ENCODE data around the gene ST8SIA2. TPM values are rescaled to one million over a fixed set of nuclear protein-coding genes. Genes with fewer than 3 reads are reported as not detected.

Gene ST8SIA2
- total and polyA plus RNA-seq, 4 donors: not detected

- Histone ChIP-seq H3K27ac (ENCODE audit: low read depth in 1 of 2, low read length in 2 of 2) (no peak overlapping the region), H3K27me3 (ENCODE audit: control insufficient read depth in 4 of 4, insufficient read depth in 4 of 4, low read length in 3 of 4) (no peaks in the 10 kb centered on the region), H3K4me1 (ENCODE audit: control insufficient read depth in 4 of 4, insufficient read depth in 4 of 4, low read length in 3 of 4) (no peaks in the 10 kb centered on the region), H3K9ac (ENCODE audit: low read depth in 1 of 2, low read length in 2 of 2) (no peak overlapping the region), H3K4me3 (ENCODE audit: low read depth in 1 of 3, low read length in 3 of 3) (no peak overlapping the region), H3K9me3 (ENCODE audit: control insufficient read depth in 4 of 4, low read length in 3 of 4) (peaks cover 0 to 3% (median under 1%) of the 10 kb centered on the region in 4 donors), H3K36me3 (ENCODE audit: control insufficient read depth in 4 of 4, insufficient read depth in 3 of 4, low read depth in 1 of 4, low read length in 3 of 4) (no peaks in the 10 kb centered on the region)
- no peak for TF ChIP-seq REST (IDR thresholded peaks at IDR 0.05)
- no peak for TF ChIP-seq FOXA1 (IDR thresholded peaks at IDR 0.05)
- TF ChIP-seq RXRA (IDR thresholded peaks at IDR 0.05): no peak
- no peak for TF ChIP-seq MAX (IDR thresholded peaks at IDR 0.05)
- no peak for TF ChIP-seq JUND (IDR thresholded peaks at IDR 0.05)
- TF ChIP-seq CTCF (IDR thresholded peaks at IDR 0.05; ENCODE audit: low read depth, low read length, missing input control): no peak
- no peak for TF ChIP-seq HNF4A (conservative IDR thresholded peaks at IDR 0.05)
- TF ChIP-seq FOXA2 (IDR thresholded peaks at IDR 0.05): no peak
- no peak for TF ChIP-seq YY1 (IDR thresholded peaks at IDR 0.05)
- no peak for TF ChIP-seq NR2F2 (IDR thresholded peaks at IDR 0.05)
- no peak for TF ChIP-seq EGR1 (IDR thresholded peaks at IDR 0.05; ENCODE audit: low read depth in 2 of 2)
- TF ChIP-seq HNF4G (IDR thresholded peaks at IDR 0.05): no peak
- TF ChIP-seq TAF1 (conservative IDR thresholded peaks at IDR 0.05): no peak
- TF ChIP-seq SP1 (IDR thresholded peaks at IDR 0.05): no peak
- DNase-seq (ENCODE audit: low spot score): no peak
- 56% methylated on average over 4 of the region's 4 CpGs for WGBS
These were observed 112.8 kb downstream of the ST8SIA2 start for GRCh38 chr15:92506506-92506905.

GRCh38 chr15:92510163-92510882 lies 116.6 kb downstream of the ST8SIA2 start:
- H3K4me3 ChIP-seq (ENCODE audit: low read depth in 1 of 3, low read length in 3 of 3): no peak overlapping the region

More at GRCh38 chr15:92510163-92510882, 116.6 kb downstream of the ST8SIA2 start:
- no peak overlapping the region for H3K9ac ChIP-seq (ENCODE audit: low read depth in 1 of 2, low read length in 2 of 2)
- H3K9me3 ChIP-seq (ENCODE audit: control insufficient read depth in 4 of 4, low read length in 3 of 4): peaks cover 0 to 3% (median under 1%) of the 10 kb centered on the region in 4 donors
- H3K4me1 ChIP-seq (ENCODE audit: control insufficient read depth in 4 of 4, insufficient read depth in 4 of 4, low read length in 3 of 4): no peaks in the 10 kb centered on the region
- DNase-seq (ENCODE audit: low spot score): no peak
- H3K27ac ChIP-seq (ENCODE audit: low read depth in 1 of 2, low read length in 2 of 2): no peak overlapping the region
- TF ChIP-seq EGR1 (IDR thresholded peaks at IDR 0.05; ENCODE audit: low read depth in 2 of 2) (no peak), ATF3 (IDR thresholded peaks at IDR 0.05) (no peak), CTCF (IDR thresholded peaks at IDR 0.05; ENCODE audit: low read depth, low read length, missing input control) (no peak), FOXA1 (IDR thresholded peaks at IDR 0.05) (no peak)
- 72% methylated on average over 4 of the region's 4 CpGs for WGBS
- H3K36me3 ChIP-seq (ENCODE audit: control insufficient read depth in 4 of 4, insufficient read depth in 3 of 4, low read depth in 1 of 4, low read length in 3 of 4): no peaks in the 10 kb centered on the region
- no peaks in the 10 kb centered on the region for H3K27me3 ChIP-seq (ENCODE audit: control insufficient read depth in 4 of 4, insufficient read depth in 4 of 4, low read length in 3 of 4)

Small RNAs within 50 kb of the gene (small RNA-seq; reads per million reads assigned to genes)
- gene RF01233: not detected
